HL-60/S4 (cell line): Measurements from ENCODE around the gene CELF5.
"Not testable (repeated sequence)": the region's sequence is repeated elsewhere in the genome, so short reads cannot be mapped to it uniquely, and the experiment has no call there.

ENCODE experiments used
- in situ Hi-C: fragments of 300-500 bp; cut with MboI; formaldehyde crosslinking; loops from 2 replicates; pipeline ENCODE4 v1.14.3; 2022; ENCODE audit warnings: low sequenced_read_pairs

The CELF5 gene

GRCh38 chr19:3189702-3190469 lies 34.6 kb upstream of the CELF5 start:
- in situ Hi-C loops = no loop called here

DNA sequence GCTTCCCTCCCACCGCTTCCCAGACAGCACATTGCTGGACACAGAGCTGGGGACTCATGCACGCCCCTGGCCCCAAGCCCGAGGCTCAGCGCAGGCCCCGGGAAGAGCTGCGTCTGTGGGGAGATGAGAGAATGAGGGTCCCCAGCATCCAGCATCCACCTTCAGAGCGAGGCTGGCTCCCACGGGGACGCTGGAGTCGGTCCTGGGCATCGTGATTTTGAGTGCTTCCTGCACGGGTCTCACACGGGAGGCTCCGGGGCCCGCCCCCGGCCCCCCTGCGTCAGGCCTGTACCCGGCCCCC lies 34.0 kb upstream of the CELF5 start:
- in situ Hi-C loops = no loop called here

DNA sequence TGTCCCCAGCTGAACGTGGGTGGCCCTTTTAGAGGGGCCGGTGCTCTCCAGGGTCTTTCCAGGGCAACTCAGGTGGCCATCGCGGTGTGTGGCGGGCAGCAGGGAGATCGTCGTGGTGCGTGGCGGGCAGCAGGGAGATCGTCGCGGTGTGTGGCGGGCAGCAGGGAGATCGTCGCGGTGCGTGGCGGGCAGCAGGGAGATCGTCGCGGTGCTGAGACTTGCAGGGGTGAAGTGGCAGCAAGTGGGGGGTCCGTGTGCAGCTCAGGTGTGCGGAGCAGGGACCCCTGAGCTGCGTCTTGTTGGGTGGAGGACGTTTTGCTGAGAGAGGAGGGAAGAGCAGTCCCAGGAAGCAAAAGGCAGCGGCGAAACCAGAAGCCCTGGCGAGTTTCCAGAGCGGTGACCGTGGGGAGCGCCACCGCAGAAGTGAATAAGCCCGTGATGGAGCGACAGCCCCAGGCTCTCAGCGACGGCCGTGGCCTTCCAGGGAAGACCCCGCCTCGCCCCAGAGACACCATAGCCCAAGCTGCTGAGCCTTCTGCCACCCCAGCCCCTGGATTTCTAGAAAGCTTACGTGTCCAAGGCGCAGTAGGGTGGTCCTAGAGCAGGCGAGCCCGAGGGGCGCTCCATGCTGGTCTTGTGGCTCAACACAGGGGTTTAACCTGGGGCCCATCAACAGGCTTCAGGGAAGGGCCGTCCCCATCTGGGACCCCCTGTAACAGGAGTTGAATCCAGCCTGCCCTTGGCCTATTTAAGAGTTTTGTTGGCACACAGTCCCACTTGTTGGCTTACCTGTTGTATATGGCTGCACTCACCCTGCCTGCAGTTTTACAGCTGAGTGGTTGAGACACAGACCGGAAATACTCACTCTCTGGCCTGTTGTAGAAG lies 33.3 kb upstream of the CELF5 start:
- in situ Hi-C loops = no loop called here

GRCh38 chr19:3191806-3192104 lies 32.7 kb upstream of the CELF5 start:
- in situ Hi-C loops = not testable (repeated sequence)

DNA sequence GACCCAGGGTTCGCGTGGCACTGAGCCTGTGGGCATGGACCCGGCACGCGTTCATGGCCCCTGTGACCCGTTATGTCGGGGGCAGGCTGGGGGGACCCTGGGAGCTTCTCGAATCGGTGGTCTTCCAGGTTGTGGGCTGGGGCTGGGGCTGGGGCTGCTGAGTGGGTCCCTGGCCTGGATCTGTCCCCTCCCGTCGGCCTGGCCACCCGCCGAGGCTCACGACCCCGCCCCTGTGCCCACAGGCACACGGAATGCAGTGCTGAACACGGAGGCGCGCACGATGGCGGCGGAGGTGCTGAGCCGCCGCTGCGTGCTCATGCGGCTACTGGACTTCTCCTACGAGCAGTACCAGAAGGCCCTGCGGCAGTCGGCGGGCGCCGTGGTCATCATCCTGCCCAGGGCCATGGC lies 32.2 kb upstream of the CELF5 start:
- in situ Hi-C loops = no loop called here

- in situ Hi-C loops = no loop called here
These were observed 31.8 kb upstream of the CELF5 start for GRCh38 chr19:3192684-3193083.

- in situ Hi-C loops = no loop called here
These were observed 31.0 kb upstream of the CELF5 start for GRCh38 chr19:3193256-3194105.

DNA sequence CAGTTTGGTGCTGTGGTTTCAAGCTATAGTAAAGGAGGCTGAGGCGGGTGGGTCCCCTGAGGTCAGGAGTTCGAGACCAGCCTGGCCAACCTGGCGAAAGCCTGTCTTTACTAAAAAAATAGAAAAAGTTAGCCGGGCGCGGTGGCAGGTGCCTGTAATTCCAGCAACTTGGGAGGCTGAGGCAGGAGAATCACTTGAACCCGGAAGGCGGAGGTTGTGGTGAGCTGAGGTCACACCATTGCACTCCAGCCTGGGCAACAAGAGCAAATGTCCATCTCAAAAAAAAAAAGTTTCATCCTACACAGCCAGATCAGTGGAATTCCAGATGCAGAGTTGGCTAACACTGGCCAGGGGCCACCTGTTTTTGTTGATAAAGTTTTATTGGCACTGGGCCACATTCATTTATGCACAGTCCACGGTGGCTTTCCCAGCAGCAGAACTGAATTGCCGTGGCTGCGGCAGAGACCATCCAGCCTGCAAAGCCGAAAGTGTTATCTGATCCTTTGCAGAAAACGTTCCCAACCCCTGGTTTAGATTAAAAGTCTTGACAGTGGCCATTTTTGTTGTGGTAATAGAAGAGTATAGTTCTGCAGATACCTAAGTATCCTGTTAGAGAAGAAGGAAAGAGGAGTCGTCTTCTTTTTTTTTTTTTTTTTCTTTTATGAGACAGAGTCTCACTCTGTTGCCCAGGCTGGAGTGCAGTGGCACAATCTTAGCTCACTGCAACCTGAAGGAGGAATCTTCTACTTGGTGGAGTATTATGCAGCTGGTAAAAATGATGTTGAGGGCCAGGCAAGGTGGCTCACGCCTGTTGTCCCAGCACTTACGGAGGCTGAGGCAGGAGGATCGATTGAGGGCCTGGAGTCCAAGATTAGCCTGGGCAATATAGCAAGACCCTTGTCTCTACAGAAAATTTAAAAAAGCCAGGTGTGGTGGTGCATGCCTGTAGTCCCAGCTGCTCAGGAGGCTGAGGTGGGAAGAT lies 30.1 kb upstream of the CELF5 start:
- in situ Hi-C loops = no loop called here

GRCh38 chr19:3196064-3196932 lies 28.2 kb upstream of the CELF5 start:
- in situ Hi-C loops = no loop called here

GRCh38 chr19:3196933-3197205 lies 27.6 kb upstream of the CELF5 start:
- in situ Hi-C loops = no loop called here

GRCh38 chr19:3198901-3199700 lies 25.4 kb upstream of the CELF5 start:
- in situ Hi-C loops = no loop called here

DNA sequence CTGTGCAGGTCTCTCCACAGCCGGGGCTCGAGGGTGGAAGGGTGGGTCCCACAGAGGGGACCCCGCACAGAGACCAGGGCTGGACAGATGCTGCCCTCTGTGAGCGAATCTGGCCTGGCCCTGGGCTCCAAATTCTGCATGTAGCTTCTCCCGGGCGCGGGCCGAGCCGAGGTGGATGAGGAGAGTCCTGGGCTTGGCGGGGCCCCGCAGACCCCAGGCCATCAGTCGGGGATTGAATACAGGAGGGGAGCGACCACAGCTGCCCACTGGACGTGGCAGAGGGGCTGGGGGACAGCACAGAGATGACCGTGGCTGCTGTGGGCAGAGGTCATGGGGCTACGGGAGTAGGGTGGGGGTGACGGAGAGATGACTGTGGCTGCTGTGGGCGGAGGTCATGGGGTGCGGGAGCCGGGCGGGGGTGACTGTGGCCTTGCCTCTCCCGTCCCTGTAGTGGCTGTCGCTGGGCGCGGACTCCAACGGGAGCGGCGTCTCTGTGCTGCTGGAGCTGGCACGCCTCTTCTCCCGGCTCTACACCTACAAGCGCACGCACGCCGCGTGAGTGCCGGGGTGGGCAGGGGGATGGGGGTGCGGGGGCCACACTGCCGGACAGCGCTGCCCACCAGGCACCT lies 23.3 kb upstream of the CELF5 start:
- in situ Hi-C loops = no loop called here

DNA sequence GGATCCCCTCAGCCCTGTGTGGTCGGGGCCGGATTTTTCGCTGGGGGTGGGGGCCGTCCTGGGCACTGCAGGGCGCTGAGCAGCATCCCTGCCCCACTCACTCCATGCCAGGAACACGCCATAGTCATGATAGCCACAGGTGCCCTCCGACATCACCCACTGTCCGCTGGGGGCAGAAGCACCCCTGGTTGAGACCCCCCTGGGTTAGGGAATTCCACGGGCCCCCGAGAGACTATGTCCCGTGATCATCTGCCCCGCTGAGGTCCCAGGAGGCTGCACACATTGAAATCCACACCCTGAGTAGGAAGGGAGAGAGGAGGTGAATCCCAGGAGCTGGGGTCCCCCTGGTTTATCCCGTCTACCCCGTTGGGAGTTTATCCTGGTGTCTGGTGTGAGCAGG lies 22.6 kb upstream of the CELF5 start:
- in situ Hi-C loops = no loop called here

DNA sequence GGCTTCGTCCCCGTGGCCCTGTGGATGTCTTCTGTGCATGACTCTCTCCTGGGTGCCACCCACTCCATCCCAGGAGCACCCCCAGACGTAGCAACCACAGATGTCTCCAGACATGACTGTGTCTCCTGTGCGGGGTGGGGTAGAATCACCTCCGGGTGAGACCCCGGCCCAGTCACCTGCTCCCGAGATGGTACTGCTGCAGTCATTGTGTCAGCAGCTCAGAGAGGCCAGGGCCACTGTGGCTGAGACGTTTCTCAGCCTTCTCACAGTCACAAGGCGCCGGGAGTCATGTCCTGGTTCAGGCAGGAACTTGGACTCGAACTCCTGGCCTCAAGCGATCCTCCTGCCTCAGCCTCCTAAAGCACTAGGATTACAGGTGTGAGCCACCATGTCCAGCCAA lies 22.1 kb upstream of the CELF5 start:
- in situ Hi-C loops = no loop called here

DNA sequence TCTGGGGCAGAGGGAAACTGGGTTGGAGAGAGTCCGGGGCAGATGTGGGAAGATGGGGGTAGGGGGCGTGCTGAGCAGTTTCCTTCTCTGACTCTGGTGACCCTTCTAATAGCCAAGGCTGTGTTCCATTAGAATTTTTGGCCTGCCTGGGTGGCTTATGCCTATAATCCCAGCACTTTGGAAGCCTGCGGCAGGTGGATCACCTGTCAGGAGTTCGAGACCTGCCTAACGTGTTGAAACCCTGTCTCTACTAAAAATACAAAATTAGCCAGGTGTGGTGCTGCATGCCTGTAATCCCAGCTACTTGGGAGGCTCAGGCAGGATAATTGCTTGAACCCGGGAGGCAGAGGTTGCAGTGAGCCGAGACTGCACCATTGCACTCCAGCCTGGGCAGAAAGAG lies 21.6 kb upstream of the CELF5 start:
- in situ Hi-C loops = not testable (repeated sequence)

GRCh38 chr19:3203805-3204645 lies 20.4 kb upstream of the CELF5 start:
- in situ Hi-C loops = no loop called here

- in situ Hi-C loops = no loop called here
These were observed 19.7 kb upstream of the CELF5 start for GRCh38 chr19:3204646-3205275.
